Fibroblast of villous mesenchyme (primary cell): ENCODE results near the gene MKNK1. TPM values are rescaled to one million over a fixed set of nuclear protein-coding genes. Genes with fewer than 3 reads are reported as not detected.

ENCODE experiments used
- DNase-seq: peaks from one replicate; pipeline ENCODE4 v3.0.0-alpha.2; 2010; ENCODE audit warnings: low read depth
- H3K4me3 ChIP-seq: 2 replicates; pipeline ENCODE4 v1.5.1; 2011; ENCODE audit warnings: low read depth, mild to moderate bottlenecking, low read length
- total RNA-seq: library from RNA; depleted of rRNA; stranded (reverse); fragments of >200 nt; gene quantifications from 2 replicates; pipeline ENCODE4 v1.2.3, GENCODE V29; 2012
- TF ChIP-seq, protein P1 (sequence below): IDR thresholded peaks from 2 replicates; pipeline ENCODE4 v1.5.1; 2012; ENCODE audit warnings: low read depth, mild to moderate bottlenecking, low read length; ENCODE audit not compliant: insufficient read depth

The MKNK1 gene
- total RNA-seq, 1 donor = 14.7 TPM

DNA sequence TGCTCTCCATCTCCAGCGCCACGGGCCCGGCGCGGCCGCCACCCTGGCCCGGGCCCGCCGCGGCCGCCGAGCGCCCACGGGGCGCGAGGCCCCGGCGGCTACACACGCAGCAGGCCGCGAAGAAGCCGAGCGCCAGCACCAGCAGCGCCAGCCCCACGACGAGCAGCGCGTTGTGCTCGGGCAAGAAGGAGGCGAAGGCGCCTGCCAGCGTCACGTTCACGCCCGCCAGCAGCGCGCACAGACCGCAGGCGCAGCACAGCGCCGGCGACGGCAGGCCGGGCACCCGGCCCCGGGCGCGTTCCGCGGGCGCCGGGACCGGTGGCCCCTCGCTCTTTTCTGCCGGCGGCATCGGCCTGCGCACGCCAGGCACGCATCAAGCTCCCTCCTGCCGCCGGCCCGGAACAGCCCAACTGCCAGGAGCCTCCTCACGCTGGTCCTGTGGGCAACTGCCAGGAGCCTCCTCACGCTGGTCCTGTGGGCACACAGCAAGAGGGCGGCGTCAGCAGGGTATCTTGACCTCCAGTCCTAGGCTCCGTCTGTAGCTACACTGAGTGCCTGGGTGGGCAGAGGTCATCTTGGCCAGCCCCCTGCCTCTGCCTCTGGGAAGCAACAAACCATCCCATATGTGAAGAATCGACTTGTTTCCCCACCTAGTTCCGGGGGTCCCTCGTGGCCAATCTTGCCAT is 70.7 kb downstream of the MKNK1 start:
- peak overlapping the region; percentile 15 for H3K4me3 ChIP-seq
- TF ChIP-seq, protein P1, sequence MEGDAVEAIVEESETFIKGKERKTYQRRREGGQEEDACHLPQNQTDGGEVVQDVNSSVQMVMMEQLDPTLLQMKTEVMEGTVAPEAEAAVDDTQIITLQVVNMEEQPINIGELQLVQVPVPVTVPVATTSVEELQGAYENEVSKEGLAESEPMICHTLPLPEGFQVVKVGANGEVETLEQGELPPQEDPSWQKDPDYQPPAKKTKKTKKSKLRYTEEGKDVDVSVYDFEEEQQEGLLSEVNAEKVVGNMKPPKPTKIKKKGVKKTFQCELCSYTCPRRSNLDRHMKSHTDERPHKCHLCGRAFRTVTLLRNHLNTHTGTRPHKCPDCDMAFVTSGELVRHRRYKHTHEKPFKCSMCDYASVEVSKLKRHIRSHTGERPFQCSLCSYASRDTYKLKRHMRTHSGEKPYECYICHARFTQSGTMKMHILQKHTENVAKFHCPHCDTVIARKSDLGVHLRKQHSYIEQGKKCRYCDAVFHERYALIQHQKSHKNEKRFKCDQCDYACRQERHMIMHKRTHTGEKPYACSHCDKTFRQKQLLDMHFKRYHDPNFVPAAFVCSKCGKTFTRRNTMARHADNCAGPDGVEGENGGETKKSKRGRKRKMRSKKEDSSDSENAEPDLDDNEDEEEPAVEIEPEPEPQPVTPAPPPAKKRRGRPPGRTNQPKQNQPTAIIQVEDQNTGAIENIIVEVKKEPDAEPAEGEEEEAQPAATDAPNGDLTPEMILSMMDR = no peak
- peak; percentile 26 for DNase-seq

DNA sequence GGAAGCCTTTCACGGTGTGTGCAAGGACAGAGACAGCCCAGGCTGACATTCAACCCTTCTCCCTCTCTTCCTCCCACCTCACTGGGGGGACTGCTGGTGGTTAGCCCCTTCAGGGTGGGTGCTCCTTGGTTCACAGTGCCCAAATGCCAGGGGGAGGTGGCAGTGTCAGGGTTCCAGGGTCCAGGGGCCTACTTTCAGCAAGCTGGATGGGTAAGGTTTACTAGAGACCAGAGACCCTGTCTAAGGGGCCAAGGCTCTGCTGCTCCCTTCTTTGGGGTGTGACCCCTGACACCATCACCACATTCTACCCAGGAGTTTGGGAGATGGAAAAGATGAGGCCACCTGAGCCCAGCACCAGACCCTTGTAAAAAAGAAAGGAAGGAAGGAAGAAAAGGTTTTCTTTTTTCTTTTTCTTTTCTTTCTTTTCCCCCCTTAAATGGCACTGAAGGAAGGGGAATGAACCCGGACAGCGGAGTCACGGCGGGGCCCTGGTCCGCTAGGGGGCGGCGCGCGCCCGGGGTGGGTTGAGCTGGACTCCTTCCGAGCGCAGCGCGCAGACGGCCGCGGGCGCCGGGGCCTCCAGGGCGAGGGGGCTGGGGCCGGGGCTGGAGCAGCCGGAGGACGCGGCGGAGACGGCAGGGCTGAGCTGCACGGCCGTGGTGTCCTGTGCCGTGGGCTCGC is 71.4 kb downstream of the MKNK1 start:
- DNase-seq = peak; percentile 43
- TF ChIP-seq, protein P1 = peak; percentile 64
- H3K4me3 ChIP-seq = no peak overlapping the region

GRCh38 chr1:46532095-46532494 is 72.0 kb downstream of the MKNK1 start:
- H3K4me3 ChIP-seq = no peak overlapping the region
- TF ChIP-seq, protein P1 = no peak
- DNase-seq = no peak

DNA sequence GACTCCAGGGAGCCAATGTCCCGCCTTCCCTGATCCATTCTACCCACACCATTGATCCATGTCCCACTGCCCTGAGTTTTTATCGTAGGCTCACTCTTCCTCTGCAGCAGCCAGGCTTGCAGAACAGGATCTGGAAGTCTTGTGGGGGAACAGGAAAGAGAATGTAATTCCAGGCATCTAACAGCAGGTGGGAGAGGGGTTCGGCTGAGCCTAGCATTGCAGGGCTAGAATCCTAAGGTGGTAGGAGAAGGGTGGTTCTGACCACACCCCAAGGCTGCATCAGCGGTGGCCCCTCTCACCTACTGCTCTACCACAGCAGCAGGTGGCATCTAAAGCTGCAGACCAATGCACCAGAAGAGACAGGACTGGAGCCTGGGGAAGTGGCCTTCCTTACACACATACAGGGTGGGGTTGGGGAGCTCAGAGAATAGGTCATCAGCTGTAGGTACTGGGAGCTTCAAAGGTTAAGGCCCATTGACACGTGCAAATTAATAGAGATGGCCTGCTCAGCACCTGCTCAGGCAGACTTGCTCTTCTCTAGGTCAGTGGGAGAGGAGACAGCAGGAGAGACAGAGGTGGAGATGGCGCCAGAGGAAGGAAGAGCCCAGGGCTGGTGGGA is 73.2 kb downstream of the MKNK1 start:
- TF ChIP-seq, protein P1 = peak; percentile 15
- no peak for DNase-seq
- H3K4me3 ChIP-seq = no peak overlapping the region

GRCh38 chr1:46530311-46530710 is 73.8 kb downstream of the MKNK1 start:
- TF ChIP-seq, protein P1 = no peak
- DNase-seq = no peak
- no peak overlapping the region for H3K4me3 ChIP-seq

GRCh38 chr1:46529031-46529630 is 74.9 kb downstream of the MKNK1 start:
- no peak overlapping the region for H3K4me3 ChIP-seq
- TF ChIP-seq, protein P1 = no peak
- DNase-seq = no peak
